ENCODE measurements around the gene RABIF.

DNA sequence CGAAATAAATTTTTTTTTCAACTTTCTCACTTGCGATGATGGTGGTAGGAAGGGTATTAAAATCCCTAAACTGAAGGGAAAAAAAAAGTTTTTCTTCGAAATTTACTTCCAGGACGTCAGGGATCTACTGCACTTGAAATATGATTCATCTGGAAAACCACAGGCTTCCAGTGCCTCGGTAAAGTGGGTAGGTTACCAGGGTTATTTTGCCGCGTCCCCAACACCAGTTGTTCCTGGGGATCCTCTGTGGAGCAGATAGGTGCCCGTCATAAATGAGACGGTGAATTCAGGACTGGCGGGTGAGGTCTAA, 773 bp downstream of the RABIF start:
- TF ChIP-seq, protein P1, sequence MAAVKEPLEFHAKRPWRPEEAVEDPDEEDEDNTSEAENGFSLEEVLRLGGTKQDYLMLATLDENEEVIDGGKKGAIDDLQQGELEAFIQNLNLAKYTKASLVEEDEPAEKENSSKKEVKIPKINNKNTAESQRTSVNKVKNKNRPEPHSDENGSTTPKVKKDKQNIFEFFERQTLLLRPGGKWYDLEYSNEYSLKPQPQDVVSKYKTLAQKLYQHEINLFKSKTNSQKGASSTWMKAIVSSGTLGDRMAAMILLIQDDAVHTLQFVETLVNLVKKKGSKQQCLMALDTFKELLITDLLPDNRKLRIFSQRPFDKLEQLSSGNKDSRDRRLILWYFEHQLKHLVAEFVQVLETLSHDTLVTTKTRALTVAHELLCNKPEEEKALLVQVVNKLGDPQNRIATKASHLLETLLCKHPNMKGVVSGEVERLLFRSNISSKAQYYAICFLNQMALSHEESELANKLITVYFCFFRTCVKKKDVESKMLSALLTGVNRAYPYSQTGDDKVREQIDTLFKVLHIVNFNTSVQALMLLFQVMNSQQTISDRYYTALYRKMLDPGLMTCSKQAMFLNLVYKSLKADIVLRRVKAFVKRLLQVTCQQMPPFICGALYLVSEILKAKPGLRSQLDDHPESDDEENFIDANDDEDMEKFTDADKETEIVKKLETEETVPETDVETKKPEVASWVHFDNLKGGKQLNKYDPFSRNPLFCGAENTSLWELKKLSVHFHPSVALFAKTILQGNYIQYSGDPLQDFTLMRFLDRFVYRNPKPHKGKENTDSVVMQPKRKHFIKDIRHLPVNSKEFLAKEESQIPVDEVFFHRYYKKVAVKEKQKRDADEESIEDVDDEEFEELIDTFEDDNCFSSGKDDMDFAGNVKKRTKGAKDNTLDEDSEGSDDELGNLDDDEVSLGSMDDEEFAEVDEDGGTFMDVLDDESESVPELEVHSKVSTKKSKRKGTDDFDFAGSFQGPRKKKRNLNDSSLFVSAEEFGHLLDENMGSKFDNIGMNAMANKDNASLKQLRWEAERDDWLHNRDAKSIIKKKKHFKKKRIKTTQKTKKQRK (IDR thresholded peaks at IDR 0.05; ENCODE audit: low read depth, low read length), result no peak
- TF ChIP-seq SPI1 (IDR thresholded peaks at IDR 0.05; ENCODE audit: borderline replicate concordance, insufficient read depth, low read depth, low read length), result no peak
- TF ChIP-seq HDGF (IDR thresholded peaks at IDR 0.05), result no peak
- no peak for TF ChIP-seq POLR2A (IDR thresholded peaks at IDR 0.05; ENCODE audit: low read depth, low read length)
- no peak for TF ChIP-seq EZH2 (IDR thresholded peaks at IDR 0.05; ENCODE audit: borderline replicate concordance, control insufficient read depth, low read depth, low read length)
- TF ChIP-seq, protein P2, sequence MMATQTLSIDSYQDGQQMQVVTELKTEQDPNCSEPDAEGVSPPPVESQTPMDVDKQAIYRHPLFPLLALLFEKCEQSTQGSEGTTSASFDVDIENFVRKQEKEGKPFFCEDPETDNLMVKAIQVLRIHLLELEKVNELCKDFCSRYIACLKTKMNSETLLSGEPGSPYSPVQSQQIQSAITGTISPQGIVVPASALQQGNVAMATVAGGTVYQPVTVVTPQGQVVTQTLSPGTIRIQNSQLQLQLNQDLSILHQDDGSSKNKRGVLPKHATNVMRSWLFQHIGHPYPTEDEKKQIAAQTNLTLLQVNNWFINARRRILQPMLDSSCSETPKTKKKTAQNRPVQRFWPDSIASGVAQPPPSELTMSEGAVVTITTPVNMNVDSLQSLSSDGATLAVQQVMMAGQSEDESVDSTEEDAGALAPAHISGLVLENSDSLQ (IDR thresholded peaks at IDR 0.05), result peak; percentile 29; the same call in 1 of the 2 replicates
- TF ChIP-seq, protein P3, sequence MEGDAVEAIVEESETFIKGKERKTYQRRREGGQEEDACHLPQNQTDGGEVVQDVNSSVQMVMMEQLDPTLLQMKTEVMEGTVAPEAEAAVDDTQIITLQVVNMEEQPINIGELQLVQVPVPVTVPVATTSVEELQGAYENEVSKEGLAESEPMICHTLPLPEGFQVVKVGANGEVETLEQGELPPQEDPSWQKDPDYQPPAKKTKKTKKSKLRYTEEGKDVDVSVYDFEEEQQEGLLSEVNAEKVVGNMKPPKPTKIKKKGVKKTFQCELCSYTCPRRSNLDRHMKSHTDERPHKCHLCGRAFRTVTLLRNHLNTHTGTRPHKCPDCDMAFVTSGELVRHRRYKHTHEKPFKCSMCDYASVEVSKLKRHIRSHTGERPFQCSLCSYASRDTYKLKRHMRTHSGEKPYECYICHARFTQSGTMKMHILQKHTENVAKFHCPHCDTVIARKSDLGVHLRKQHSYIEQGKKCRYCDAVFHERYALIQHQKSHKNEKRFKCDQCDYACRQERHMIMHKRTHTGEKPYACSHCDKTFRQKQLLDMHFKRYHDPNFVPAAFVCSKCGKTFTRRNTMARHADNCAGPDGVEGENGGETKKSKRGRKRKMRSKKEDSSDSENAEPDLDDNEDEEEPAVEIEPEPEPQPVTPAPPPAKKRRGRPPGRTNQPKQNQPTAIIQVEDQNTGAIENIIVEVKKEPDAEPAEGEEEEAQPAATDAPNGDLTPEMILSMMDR (IDR thresholded peaks at IDR 0.05 in 2 of 3, conservative IDR thresholded peaks at IDR 0.05 in 1 of 3; ENCODE audit: control insufficient read depth in 2 of 3, extremely low read depth in 1 of 3, insufficient read depth in 1 of 3, low read depth in 3 of 3, low read length in 3 of 3), result no peak
- TF ChIP-seq, protein P4, sequence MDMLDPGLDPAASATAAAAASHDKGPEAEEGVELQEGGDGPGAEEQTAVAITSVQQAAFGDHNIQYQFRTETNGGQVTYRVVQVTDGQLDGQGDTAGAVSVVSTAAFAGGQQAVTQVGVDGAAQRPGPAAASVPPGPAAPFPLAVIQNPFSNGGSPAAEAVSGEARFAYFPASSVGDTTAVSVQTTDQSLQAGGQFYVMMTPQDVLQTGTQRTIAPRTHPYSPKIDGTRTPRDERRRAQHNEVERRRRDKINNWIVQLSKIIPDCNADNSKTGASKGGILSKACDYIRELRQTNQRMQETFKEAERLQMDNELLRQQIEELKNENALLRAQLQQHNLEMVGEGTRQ (IDR thresholded peaks at IDR 0.05; ENCODE audit: borderline replicate concordance, low read depth, low read length), result no peak
- TF ChIP-seq RFX5 (IDR thresholded peaks at IDR 0.05; ENCODE audit: low read depth, low read length), result no peak
- TF ChIP-seq, protein P5, sequence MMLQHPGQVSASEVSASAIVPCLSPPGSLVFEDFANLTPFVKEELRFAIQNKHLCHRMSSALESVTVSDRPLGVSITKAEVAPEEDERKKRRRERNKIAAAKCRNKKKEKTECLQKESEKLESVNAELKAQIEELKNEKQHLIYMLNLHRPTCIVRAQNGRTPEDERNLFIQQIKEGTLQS (IDR thresholded peaks at IDR 0.05; ENCODE audit: borderline replicate concordance, extremely low read depth, low read depth, low read length), result no peak
- TF ChIP-seq HDAC6 (IDR thresholded peaks at IDR 0.05; ENCODE audit: unreplicated experiment), result no peak

Measured in GM12878 (cell line).